ENCODE data around the gene ZSWIM3.

The ZSWIM3 gene

GRCh38 chr20:45833030-45833882 is 24.2 kb upstream of the ZSWIM3 start, which contains the start of gene SNX21:
TSS of gene SNX21 (plus strand) at chr20:45833799. CDS start at chr20:45833920, 121 bp downstream.
- peak within 1 kb of the TSS; percentile 72 to 83 for H3K4me3 ChIP-seq
- no peak for TF ChIP-seq CTCF (IDR thresholded peaks at IDR 0.05)
- peak within 1 kb of the TSS; percentile 93 to 97 for H3K27ac ChIP-seq
- H3K9me3 ChIP-seq: no peaks in the 10 kb centered on the region
- intact Hi-C loops (cut with DNase I; ENCODE audit: low total_unique reads): no loop called here
- peaks cover 0 to 74% (median 40%) of the 10 kb centered on the region in 4 donors for H3K4me1 ChIP-seq
- H3K27me3 ChIP-seq: no peaks in the 10 kb centered on the region
- peak; percentile 90 to 96 for DNase-seq
- peaks cover 5 to 7% (median 5%) of the 10 kb centered on the region in 3 donors for H3K36me3 ChIP-seq

DNA sequence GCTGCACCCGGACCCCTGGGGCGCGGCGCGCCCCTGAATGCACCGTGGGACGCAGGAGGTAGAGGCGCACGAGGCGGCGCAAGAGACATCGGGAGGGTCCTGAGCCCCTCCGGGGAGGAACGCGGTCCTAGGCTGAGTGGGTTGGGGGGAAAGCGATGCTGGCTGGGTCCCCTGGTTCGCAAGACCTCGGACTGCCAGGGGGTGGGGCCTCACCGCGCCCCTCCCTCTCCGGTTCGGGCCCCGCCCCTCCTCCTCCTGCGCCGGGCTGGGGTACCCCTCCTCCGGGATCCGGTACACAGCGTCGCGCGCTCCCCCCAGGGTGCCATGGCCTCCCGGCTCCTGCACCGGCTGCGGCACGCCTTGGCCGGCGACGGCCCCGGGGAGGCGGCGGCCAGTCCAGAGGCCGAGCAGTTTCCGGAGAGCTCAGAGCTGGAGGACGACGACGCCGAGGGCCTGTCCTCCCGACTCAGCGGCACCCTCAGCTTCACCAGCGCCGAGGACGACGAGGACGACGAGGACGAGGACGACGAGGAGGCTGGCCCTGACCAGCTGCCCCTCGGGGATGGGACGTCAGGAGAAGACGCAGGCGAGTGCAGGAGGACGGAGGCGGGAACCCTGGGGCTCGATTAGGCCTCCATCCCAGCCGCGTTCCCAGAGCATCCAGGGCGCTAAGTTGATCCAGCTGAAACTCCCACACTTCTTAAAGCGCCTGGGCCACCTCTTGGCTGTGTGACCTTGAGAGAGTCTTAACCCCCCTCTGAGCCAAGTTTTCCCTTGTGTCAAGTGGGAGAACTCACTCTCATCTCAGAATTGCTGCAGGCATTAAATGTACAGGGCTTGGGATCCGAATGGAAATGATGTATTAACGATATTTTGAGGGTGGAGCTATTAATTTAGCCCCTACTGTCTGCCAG is 23.3 kb upstream of the ZSWIM3 start:
- Histone ChIP-seq H3K27me3 (no peaks in the 10 kb centered on the region), H3K9me3 (no peaks in the 10 kb centered on the region), H3K27ac (peak overlapping the region; percentile 93 to 97), H3K4me1 (peaks cover 0 to 70% (median 37%) of the 10 kb centered on the region in 4 donors), H3K4me3 (peak overlapping the region; percentile 72 to 83), H3K36me3 (peaks cover 7 to 13% (median 7%) of the 10 kb centered on the region in 3 donors)
- intact Hi-C loops (cut with DNase I; ENCODE audit: low total_unique reads): no loop called here
- DNase-seq: peak; percentile 73 to 90
- no peak for TF ChIP-seq CTCF (IDR thresholded peaks at IDR 0.05)

DNA sequence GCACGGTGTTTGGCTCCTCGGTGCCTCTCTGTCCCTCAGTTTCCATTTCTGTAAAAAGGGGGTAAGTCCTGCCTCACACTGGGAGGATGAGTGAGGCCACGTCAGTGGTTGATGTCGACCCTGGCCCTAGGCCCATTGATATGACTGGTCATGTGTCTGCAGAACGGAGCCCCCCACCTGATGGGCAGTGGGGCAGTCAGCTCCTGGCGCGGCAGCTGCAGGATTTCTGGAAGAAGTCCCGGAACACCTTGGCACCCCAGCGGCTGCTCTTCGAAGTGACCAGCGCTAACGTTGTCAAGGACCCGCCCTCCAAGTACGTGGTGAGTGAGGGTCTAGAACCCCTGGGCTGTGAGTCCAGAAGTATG is 22.6 kb upstream of the ZSWIM3 start:
- peak overlapping the region; percentile 93 to 97 for H3K27ac ChIP-seq
- H3K27me3 ChIP-seq: no peaks in the 10 kb centered on the region
- intact Hi-C loops (cut with DNase I; ENCODE audit: low total_unique reads): no loop called here
- H3K4me3 ChIP-seq: peak overlapping the region; percentile 72 to 83
- H3K4me1 ChIP-seq: peaks cover 0 to 70% (median 34%) of the 10 kb centered on the region in 4 donors
- H3K9me3 ChIP-seq: no peaks in the 10 kb centered on the region
- H3K36me3 ChIP-seq: peaks cover 7 to 19% (median 10%) of the 10 kb centered on the region in 3 donors
- TF ChIP-seq CTCF (IDR thresholded peaks at IDR 0.05): no peak
- DNase-seq: no peak

- no peaks in the 10 kb centered on the region for H3K9me3 ChIP-seq
- peak overlapping the region; percentile 93 to 97 for H3K27ac ChIP-seq
- no peak for DNase-seq
- intact Hi-C loops (cut with DNase I; ENCODE audit: low total_unique reads): no loop called here
- peaks cover 7 to 25% (median 15%) of the 10 kb centered on the region in 3 donors for H3K36me3 ChIP-seq
- H3K27me3 ChIP-seq: no peaks in the 10 kb centered on the region
- no peak for TF ChIP-seq CTCF (IDR thresholded peaks at IDR 0.05)
- peak overlapping the region; percentile 72 to 83 for H3K4me3 ChIP-seq
- H3K4me1 ChIP-seq: peaks cover 0 to 68% (median 34%) of the 10 kb centered on the region in 4 donors
These were observed 22.1 kb upstream of the ZSWIM3 start for GRCh38 chr20:45835329-45835765.

DNA sequence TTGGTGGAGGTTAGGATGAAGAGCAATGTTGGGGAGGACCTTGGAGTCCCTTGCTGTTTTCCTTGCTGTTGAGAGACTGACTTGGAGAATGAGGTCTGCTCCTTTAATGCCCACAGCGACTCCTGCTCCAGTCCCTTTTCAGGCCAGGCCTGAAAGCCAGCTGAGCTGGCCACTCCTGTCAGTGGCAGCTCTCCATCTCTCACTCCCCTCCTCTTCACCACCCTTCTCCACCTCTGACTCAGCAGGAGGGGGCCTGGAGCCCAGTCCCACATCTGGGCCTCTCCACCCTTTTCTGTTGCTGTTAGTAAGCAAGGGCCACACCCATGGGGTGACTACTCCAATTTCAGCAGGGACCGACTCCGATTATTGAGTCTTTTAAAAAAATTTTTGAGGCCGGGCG is 21.6 kb upstream of the ZSWIM3 start:
- H3K9me3 ChIP-seq: no peaks in the 10 kb centered on the region
- peak overlapping the region; percentile 72 to 83 for H3K4me3 ChIP-seq
- intact Hi-C loops (cut with DNase I; ENCODE audit: low total_unique reads): no loop called here
- H3K36me3 ChIP-seq: peaks cover 12 to 29% (median 20%) of the 10 kb centered on the region in 3 donors
- TF ChIP-seq CTCF (IDR thresholded peaks at IDR 0.05): no peak
- peak; percentile 80 to 86 for DNase-seq
- H3K27ac ChIP-seq: peak overlapping the region; percentile 93 to 97
- H3K27me3 ChIP-seq: no peaks in the 10 kb centered on the region
- peaks cover 0 to 71% (median 36%) of the 10 kb centered on the region in 4 donors for H3K4me1 ChIP-seq
